H1 (cell line): ENCODE data around the gene KIF13A.
"Not testable (repeated sequence)": the region's sequence is repeated elsewhere in the genome, so short reads cannot be mapped to it uniquely, and the experiment has no call there.

ENCODE experiments used
- ATF3 ChIP-seq: IDR thresholded peaks from 2 replicates; pipeline ENCODE4 v1.6.1; 2011; ENCODE audit warnings: low read depth, mild to moderate bottlenecking, low read length; ENCODE audit not compliant: insufficient read depth
- CEBPB ChIP-seq: IDR thresholded peaks from 2 replicates; pipeline ENCODE4 v1.6.1; 2012; ENCODE audit warnings: low read depth, low read length
- CHD1 ChIP-seq: IDR thresholded peaks from 2 replicates; pipeline ENCODE4 v1.6.1; 2012; ENCODE audit warnings: low read depth, low read length, improper control_type of control experiment
- CTCF ChIP-seq, 3 experiments: IDR thresholded peaks; 1 replicate in 2 of 3; 2 replicates in 1 of 3; pipeline versions ENCODE4 v1.5.1 to v1.6.1; 2011; ENCODE audit warnings: low read length in 3 of 3, mild to moderate bottlenecking in 3 of 3, inconsistent platforms in 2 of 3, low read depth in 1 of 3, moderate library complexity in 1 of 3; ENCODE audit not compliant: insufficient read depth in 1 of 3; ENCODE audit errors: control extremely low read depth in 1 of 3
- EGR1 ChIP-seq: IDR thresholded peaks from 2 replicates; pipeline ENCODE4 v1.6.1; 2011; ENCODE audit warnings: low read depth, low read length, borderline replicate concordance
- EP300 ChIP-seq, 2 experiments: IDR thresholded peaks; 1 replicate in 1 of 2; 2 replicates in 1 of 2; pipeline ENCODE4 v1.6.1; 2011 to 2012; ENCODE audit warnings: low read depth in 2 of 2, low read length in 2 of 2, mild to moderate bottlenecking in 2 of 2, borderline replicate concordance in 1 of 2, inconsistent platforms in 1 of 2, moderate library complexity in 1 of 2
- EZH2 ChIP-seq: fragments of 200-600 bp; sonication (generic); IDR thresholded peaks from 2 replicates; pipeline ENCODE4 v1.7.1; 2012; ENCODE audit warnings: low read depth, mild to moderate bottlenecking, moderate library complexity, low read length, inconsistent platforms; ENCODE audit not compliant: severe bottlenecking
- JUN ChIP-seq: IDR thresholded peaks from 2 replicates; pipeline ENCODE4 v1.6.1; 2011; ENCODE audit warnings: low read depth, mild to moderate bottlenecking, improper control_type of control experiment, low read length
- MAX ChIP-seq: IDR thresholded peaks from 2 replicates; pipeline ENCODE4 v1.6.1; 2012; ENCODE audit warnings: inconsistent platforms
- NANOG ChIP-seq: IDR thresholded peaks from 2 replicates; pipeline ENCODE4 v1.6.1; 2011; ENCODE audit warnings: low read length, low read depth, mild to moderate bottlenecking, inconsistent platforms; ENCODE audit not compliant: insufficient read depth, poor library complexity, severe bottlenecking
- POLR2A ChIP-seq, 2 experiments: IDR thresholded peaks; 1 replicate in 1 of 2; 2 replicates in 1 of 2; pipeline ENCODE4 v1.6.1; 2011; ENCODE audit warnings: low read depth in 2 of 2, low read length in 2 of 2, mild to moderate bottlenecking in 2 of 2; ENCODE audit errors: control extremely low read depth in 1 of 2
- RAD21 ChIP-seq, 2 experiments: IDR thresholded peaks in 1 of 2; conservative IDR thresholded peaks in 1 of 2; 2 replicates each; pipeline ENCODE4 v1.6.1; 2011; ENCODE audit warnings: low read depth in 2 of 2, low read length in 2 of 2, improper control_type of control experiment in 1 of 2, inconsistent platforms in 1 of 2, mild to moderate bottlenecking in 1 of 2, moderate library complexity in 1 of 2
- RFX5 ChIP-seq: IDR thresholded peaks from 2 replicates; pipeline ENCODE4 v1.6.1; 2011; ENCODE audit warnings: low read depth, low read length, improper control_type of control experiment, borderline replicate concordance
- YY1 ChIP-seq: IDR thresholded peaks from 2 replicates; pipeline ENCODE4 v1.6.1; 2011; ENCODE audit warnings: low read depth, mild to moderate bottlenecking, low read length

GRCh38 chr6:17807431-17807830 is 180.0 kb downstream of the KIF13A start:
- not testable (repeated sequence) for TF ChIP-seq CTCF (IDR thresholded peaks at IDR 0.05; ENCODE audit: control extremely low read depth in 1 of 3, insufficient read depth in 1 of 3, low read depth in 1 of 3, low read length in 3 of 3); MAX; RFX5; EGR1; POLR2A (IDR thresholded peaks at IDR 0.05; ENCODE audit: control extremely low read depth in 1 of 2, low read depth in 2 of 2, low read length in 2 of 2); CEBPB; CHD1; NANOG; EP300 (IDR thresholded peaks at IDR 0.05; ENCODE audit: borderline replicate concordance in 1 of 2, low read depth in 2 of 2, low read length in 2 of 2); ATF3; YY1; EZH2; JUN; RAD21 (IDR thresholded peaks at IDR 0.05 in 1 of 2, conservative IDR thresholded peaks at IDR 0.05 in 1 of 2; ENCODE audit: low read depth in 2 of 2, low read length in 2 of 2)
